ENCODE measurements around the gene PCDH9.

Gene PCDH9

GRCh38 chr13:66405908-66406802 is 824.0 kb downstream of the PCDH9 start:
- no peak overlapping the region for H3K4me2 ChIP-seq (ENCODE audit: low read length)
- H3K4me3 ChIP-seq (ENCODE audit: low read length) = no peak overlapping the region
- H3K27me3 ChIP-seq (ENCODE audit: low read depth, low read length) = no peaks in the 10 kb centered on the region
- H3K36me3 ChIP-seq (replicated peaks; ENCODE audit: low read depth, low read length) = no peaks in the 10 kb centered on the region
- no peaks in the 10 kb centered on the region for H3K4me1 ChIP-seq (ENCODE audit: low read length)
- no peak overlapping the region for H3K9ac ChIP-seq (ENCODE audit: low read length)
- TF ChIP-seq EZH2phosphoT487 (IDR thresholded peaks at IDR 0.05; ENCODE audit: low read depth) (no peak), CTCF (IDR thresholded peaks at IDR 0.05; ENCODE audit: low read depth, low read length) (no peak)
- no peak overlapping the region for H2AFZ ChIP-seq (ENCODE audit: low read depth, low read length)
- no peaks in the 10 kb centered on the region for H4K20me1 ChIP-seq (ENCODE audit: insufficient read depth, low read length)
- no peaks in the 10 kb centered on the region for H3K79me2 ChIP-seq (ENCODE audit: low read length)
- H3K27ac ChIP-seq (ENCODE audit: low read length) = no peak overlapping the region
- H3K9me3 ChIP-seq (ENCODE audit: insufficient read depth, low read length) = no peaks in the 10 kb centered on the region

GRCh38 chr13:66402546-66402945 is 827.6 kb downstream of the PCDH9 start:
- TF ChIP-seq CTCF (IDR thresholded peaks at IDR 0.05; ENCODE audit: low read depth, low read length) (no peak), EZH2phosphoT487 (IDR thresholded peaks at IDR 0.05; ENCODE audit: low read depth) (no peak)
- Histone ChIP-seq H4K20me1 (ENCODE audit: insufficient read depth, low read length) (no peaks in the 10 kb centered on the region), H3K9me3 (ENCODE audit: insufficient read depth, low read length) (no peaks in the 10 kb centered on the region), H3K4me2 (ENCODE audit: low read length) (no peak overlapping the region), H2AFZ (ENCODE audit: low read depth, low read length) (no peak overlapping the region), H3K36me3 (replicated peaks; ENCODE audit: low read depth, low read length) (no peaks in the 10 kb centered on the region), H3K4me3 (ENCODE audit: low read length) (no peak overlapping the region), H3K27me3 (ENCODE audit: low read depth, low read length) (no peaks in the 10 kb centered on the region), H3K9ac (ENCODE audit: low read length) (no peak overlapping the region), H3K79me2 (ENCODE audit: low read length) (no peaks in the 10 kb centered on the region), H3K4me1 (ENCODE audit: low read length) (no peaks in the 10 kb centered on the region), H3K27ac (ENCODE audit: low read length) (no peak overlapping the region)

GRCh38 chr13:66402066-66402465 is 828.1 kb downstream of the PCDH9 start:
- no peak overlapping the region for H3K27ac ChIP-seq (ENCODE audit: low read length)
- no peak overlapping the region for H2AFZ ChIP-seq (ENCODE audit: low read depth, low read length)
- H3K79me2 ChIP-seq (ENCODE audit: low read length) = no peaks in the 10 kb centered on the region
- H3K4me2 ChIP-seq (ENCODE audit: low read length) = no peak overlapping the region
- H3K4me3 ChIP-seq (ENCODE audit: low read length) = no peak overlapping the region
- H3K36me3 ChIP-seq (replicated peaks; ENCODE audit: low read depth, low read length) = no peaks in the 10 kb centered on the region
- no peak for TF ChIP-seq CTCF (IDR thresholded peaks at IDR 0.05; ENCODE audit: low read depth, low read length)
- TF ChIP-seq EZH2phosphoT487 (IDR thresholded peaks at IDR 0.05; ENCODE audit: low read depth) = no peak
- H3K9ac ChIP-seq (ENCODE audit: low read length) = no peak overlapping the region
- no peaks in the 10 kb centered on the region for H3K4me1 ChIP-seq (ENCODE audit: low read length)
- H3K9me3 ChIP-seq (ENCODE audit: insufficient read depth, low read length) = no peaks in the 10 kb centered on the region
- no peaks in the 10 kb centered on the region for H3K27me3 ChIP-seq (ENCODE audit: low read depth, low read length)
- H4K20me1 ChIP-seq (ENCODE audit: insufficient read depth, low read length) = no peaks in the 10 kb centered on the region

- H3K4me1 ChIP-seq (ENCODE audit: low read length) = no peaks in the 10 kb centered on the region
- H3K9ac ChIP-seq (ENCODE audit: low read length) = no peak overlapping the region
- no peak overlapping the region for H3K27ac ChIP-seq (ENCODE audit: low read length)
- TF ChIP-seq CTCF (IDR thresholded peaks at IDR 0.05; ENCODE audit: low read depth, low read length) (no peak), EZH2phosphoT487 (IDR thresholded peaks at IDR 0.05; ENCODE audit: low read depth) (no peak)
- H3K4me3 ChIP-seq (ENCODE audit: low read length) = no peak overlapping the region
- H3K79me2 ChIP-seq (ENCODE audit: low read length) = no peaks in the 10 kb centered on the region
- H3K4me2 ChIP-seq (ENCODE audit: low read length) = no peak overlapping the region
- no peaks in the 10 kb centered on the region for H3K9me3 ChIP-seq (ENCODE audit: insufficient read depth, low read length)
- H3K36me3 ChIP-seq (replicated peaks; ENCODE audit: low read depth, low read length) = no peaks in the 10 kb centered on the region
- no peaks in the 10 kb centered on the region for H3K27me3 ChIP-seq (ENCODE audit: low read depth, low read length)
- H2AFZ ChIP-seq (ENCODE audit: low read depth, low read length) = no peak overlapping the region
- no peaks in the 10 kb centered on the region for H4K20me1 ChIP-seq (ENCODE audit: insufficient read depth, low read length)
These were observed 829.8 kb downstream of the PCDH9 start for GRCh38 chr13:66400292-66400691.

All from OCI-LY3 (cell line).